Lower leg skin (tissue), 4 donors: Measurements from ENCODE around the gene NAA38. TPM values are rescaled to one million over a fixed set of nuclear protein-coding genes. Genes with fewer than 3 reads are reported as not detected.

Experiments
- DNase-seq, 2 donors: peaks; one replicate each; pipeline ENCODE4 v3.0.0-alpha.2; 2019; ENCODE audit warnings: low spot score in 2 of 2
- H3K4me3 ChIP-seq: fragments of 200-600 bp; sonication (generic); 2 replicates; pipeline ENCODE4 v1.5.1; 2017; ENCODE audit warnings: mild to moderate bottlenecking, low read depth; ENCODE audit not compliant: poor library complexity, severe bottlenecking
- POLR2A ChIP-seq, 2 donors: fragments of 450-650 bp; IDR thresholded peaks; one replicate each; pipeline ENCODE4 v1.6.1; 2016 to 2017; ENCODE audit warnings: antibody characterized with exemption in 2 of 2, mild to moderate bottlenecking in 1 of 2, moderate library complexity in 1 of 2
- WGBS, 2 donors: methylation state at CpG; one replicate each; pipeline ENCODE4 v1.1.5; 2018; 5-methylcytosine and 5-hydroxymethylcytosine counted together
- intact Hi-C: fragments of 100-400 bp; cut with DNase I; formaldehyde crosslinking; loops from one replicate; pipeline ENCODE4 v1.15.0; 2023; ENCODE audit warnings: low total_unique reads
- total RNA-seq, 4 donors: library from RNA; depleted of rRNA; stranded (reverse); fragments of >200 nt; gene quantifications; one replicate each; pipeline ENCODE4 v1.1.0, GENCODE V29; 2016
- TF ChIP-seq, protein P1 (sequence below), 3 donors: fragments of 450-650 bp; IDR thresholded peaks; one replicate each; pipeline ENCODE4 v1.5.1; 2016; ENCODE audit warnings: antibody characterized with exemption in 3 of 3, mild to moderate bottlenecking in 3 of 3, moderate library complexity in 2 of 3

Gene NAA38
- total RNA-seq, 4 donors from 2014 or later = 56.8 to 101 (median 91.3) TPM

DNA sequence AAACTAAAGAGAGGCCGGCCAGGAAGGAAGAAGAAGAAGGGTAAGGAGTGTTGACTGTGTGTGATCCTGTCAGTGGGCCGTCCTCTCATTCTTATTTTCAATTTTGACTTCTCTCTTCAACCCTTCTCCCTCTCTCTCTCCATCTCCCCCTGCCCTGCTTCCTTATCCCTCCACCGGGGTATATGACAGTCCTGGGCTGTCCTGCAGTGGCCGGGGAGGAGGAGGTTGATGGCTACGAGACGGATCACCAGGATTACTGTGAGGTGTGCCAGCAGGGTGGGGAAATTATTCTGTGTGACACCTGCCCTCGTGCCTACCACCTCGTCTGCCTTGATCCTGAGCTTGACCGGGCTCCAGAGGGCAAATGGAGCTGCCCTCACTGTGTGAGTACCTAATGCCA, 36.9 kb upstream of the NAA38 start:
- 88 to 90% methylated on average over 9 of the region's 9 CpGs for WGBS, 2 donors
- H3K4me3 ChIP-seq = no peak overlapping the region
- TF ChIP-seq, protein P1, sequence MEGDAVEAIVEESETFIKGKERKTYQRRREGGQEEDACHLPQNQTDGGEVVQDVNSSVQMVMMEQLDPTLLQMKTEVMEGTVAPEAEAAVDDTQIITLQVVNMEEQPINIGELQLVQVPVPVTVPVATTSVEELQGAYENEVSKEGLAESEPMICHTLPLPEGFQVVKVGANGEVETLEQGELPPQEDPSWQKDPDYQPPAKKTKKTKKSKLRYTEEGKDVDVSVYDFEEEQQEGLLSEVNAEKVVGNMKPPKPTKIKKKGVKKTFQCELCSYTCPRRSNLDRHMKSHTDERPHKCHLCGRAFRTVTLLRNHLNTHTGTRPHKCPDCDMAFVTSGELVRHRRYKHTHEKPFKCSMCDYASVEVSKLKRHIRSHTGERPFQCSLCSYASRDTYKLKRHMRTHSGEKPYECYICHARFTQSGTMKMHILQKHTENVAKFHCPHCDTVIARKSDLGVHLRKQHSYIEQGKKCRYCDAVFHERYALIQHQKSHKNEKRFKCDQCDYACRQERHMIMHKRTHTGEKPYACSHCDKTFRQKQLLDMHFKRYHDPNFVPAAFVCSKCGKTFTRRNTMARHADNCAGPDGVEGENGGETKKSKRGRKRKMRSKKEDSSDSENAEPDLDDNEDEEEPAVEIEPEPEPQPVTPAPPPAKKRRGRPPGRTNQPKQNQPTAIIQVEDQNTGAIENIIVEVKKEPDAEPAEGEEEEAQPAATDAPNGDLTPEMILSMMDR (IDR thresholded peaks at IDR 0.05) = no peak
- no peak for TF ChIP-seq POLR2A (IDR thresholded peaks at IDR 0.05)
- intact Hi-C loops = no loop called here
- DNase-seq = peak in 1 of 2 donors; percentile 50

DNA sequence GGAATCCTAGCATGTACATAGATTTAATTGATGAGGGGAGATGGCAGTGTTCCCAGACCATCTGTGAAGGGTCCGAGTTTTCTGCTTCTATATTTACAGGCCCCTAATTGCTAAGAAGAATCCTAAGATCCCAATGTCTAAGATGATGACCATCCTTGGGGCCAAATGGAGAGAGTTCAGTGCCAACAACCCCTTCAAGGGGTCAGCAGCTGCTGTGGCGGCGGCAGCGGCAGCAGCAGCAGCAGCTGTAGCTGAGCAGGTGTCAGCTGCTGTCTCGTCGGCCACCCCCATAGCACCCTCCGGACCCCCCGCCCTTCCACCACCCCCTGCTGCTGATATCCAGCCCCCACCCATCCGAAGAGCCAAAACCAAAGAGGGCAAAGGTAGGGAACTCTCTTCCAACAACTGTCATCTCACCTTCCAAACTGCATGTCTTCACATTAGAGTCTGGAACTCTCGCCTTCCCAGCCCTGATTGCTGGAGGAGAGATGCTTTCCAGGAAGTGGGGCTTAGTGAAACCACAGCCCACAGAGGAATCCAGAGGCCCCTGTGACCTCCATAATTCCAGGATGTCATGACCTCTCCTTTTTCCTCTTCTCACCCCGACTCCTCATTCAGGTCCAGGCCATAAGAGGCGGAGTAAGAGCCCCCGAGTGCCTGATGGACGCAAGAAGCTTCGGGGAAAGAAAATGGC, 36.0 kb upstream of the NAA38 start:
- WGBS, 2 donors = 78 to 93% methylated on average over 15 of the region's 15 CpGs
- TF ChIP-seq, protein P1 (IDR thresholded peaks at IDR 0.05) = no peak
- no peak for TF ChIP-seq POLR2A (IDR thresholded peaks at IDR 0.05)
- peak in 1 of 2 donors; percentile 54 for DNase-seq

DNA sequence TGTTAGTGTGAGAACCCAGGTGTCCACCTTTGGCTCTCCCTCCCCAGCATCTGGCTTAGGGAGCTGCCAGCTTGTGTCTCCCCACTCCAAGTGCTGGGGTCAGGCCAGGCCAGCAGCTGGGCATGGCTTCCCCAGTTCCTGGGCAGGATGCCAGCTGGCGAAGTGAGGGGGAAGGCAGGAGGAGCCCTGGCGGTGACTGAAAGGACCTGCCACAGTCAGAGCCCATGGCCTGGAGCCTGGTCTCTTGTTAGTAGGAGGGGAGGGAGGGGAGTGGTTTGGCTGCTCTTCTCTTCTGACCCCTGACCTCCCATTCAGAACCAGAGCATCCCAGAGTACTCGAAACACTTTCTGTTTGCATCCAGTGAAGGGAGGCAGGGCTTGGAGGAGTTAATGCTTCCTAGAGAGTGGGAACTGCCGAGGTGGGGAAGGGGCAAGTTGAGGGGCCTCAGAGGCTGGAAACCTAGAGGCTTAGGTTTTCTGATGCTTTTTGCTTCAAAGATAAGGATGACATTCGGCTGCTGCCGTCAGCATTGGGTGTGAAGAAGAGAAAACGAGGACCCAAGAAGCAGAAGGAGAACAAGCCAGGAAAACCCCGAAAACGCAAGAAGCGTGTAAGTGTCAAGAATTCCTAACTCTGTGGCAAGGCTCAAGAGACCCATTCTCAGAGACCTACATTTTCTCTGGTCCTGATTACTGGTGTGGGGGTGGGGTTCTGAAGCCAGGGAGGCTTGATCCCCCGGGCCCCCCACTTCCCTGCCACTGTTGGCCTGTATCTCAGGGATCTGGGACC, 32.0 kb upstream of the NAA38 start:
- H3K4me3 ChIP-seq = no peak overlapping the region
- intact Hi-C loops = no loop called here
- TF ChIP-seq, protein P1 (IDR thresholded peaks at IDR 0.05) = no peak
- TF ChIP-seq POLR2A (IDR thresholded peaks at IDR 0.05) = no peak
- whole genome bisulfite sequencing, 2 donors = 20 to 22% methylated on average over 11 of the region's 11 CpGs
- DNase-seq = peak; percentile 88 to 98

More for the DNA sequence above, 36.0 kb upstream of the NAA38 start:
- H3K4me3 ChIP-seq = no peak overlapping the region
- intact Hi-C loops = no loop called here

DNA sequence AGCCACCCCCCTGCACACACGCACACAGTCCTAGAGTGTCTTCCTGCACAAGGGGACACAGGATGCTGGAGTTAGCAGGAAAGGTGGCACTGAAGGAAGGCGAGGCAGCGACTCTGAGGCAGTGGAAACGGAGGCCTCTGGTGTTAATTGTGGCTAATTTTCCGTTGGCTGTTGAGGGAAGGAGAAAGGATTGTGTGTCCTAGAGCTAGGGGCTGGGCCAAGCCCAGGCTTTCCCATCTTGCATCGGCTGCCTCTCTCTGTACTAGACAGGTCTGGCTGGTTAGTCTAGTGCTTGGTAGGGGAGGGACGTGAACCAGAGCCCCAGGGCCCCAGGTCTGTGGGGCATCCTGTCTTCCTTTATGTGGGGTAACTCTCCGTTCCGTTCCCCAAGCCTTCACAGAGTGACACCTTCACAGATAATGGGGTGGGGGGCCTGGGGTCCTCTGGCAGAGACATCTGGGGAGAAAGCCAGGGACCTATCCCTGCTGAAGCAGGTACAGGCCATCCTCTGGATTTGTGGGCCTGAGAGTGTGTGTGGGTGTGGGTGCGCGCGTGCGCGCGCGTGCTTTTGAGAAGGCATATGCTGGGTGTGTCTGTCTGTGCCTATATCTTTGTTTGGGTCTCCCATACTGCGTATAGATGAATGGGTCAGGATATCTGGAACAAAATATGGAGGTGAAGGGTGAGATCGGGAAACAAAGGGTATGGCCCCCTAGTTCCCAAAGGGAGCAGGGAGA, 31.0 kb upstream of the NAA38 start, which contains the start of gene CHD3:
Gene CHD3, plus strand, starts transcription at position 606 of the 737 bp plus-strand sequence. CDS start 212 bp downstream, outside the sequence.
- 8 to 18% methylated on average over 18 of the region's 18 CpGs for whole genome bisulfite sequencing, 2 donors
- TF ChIP-seq POLR2A (IDR thresholded peaks at IDR 0.05) = no peak
- H3K4me3 ChIP-seq = peak within 1 kb of the TSS; percentile 30
- peak; percentile 73 to 87 for DNase-seq
- intact Hi-C loops = no loop called here

DNA sequence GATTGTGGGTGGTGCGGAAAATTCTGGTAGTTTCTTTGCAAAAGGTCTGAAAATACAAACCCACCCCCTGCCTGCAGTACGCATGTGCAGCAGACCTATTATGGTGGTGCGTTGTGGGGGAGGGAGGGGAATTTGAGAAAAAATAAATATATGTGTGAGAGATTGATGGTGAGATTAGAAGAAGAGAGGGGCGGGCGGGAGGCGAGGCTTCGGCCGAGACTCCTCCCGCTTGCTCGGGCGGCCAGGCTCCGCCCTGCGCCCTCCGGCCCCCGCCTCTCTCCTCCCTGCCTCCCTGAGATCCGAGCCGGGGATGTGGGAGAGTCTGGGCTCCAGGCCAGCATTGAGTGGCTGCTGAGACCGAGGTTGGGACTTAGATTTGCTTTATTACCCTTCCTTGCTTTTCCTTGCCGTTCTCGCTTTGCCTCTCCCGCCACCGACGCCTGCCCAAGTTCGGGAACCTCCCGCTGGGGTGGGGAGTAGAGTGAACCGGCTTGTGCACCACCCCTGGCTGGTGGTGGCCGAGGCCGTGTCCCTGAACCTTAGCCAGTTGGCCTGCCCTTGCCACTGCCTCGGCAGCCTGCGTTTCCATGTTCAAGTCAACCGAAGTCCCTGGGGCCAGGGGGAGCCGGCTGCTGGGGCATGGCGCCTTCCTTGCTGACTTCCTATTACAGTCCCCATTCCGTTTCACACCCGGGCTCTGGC, 30.3 kb upstream of the NAA38 start:
- WGBS, 2 donors = 0 to 1% methylated on average over 35 of the region's 35 CpGs
- no peak for TF ChIP-seq POLR2A (IDR thresholded peaks at IDR 0.05)
- TF ChIP-seq, protein P1 (IDR thresholded peaks at IDR 0.05) = no peak
- intact Hi-C loops = no loop called here
- peak; percentile 90 to 97 for DNase-seq
- peak overlapping the region; percentile 30 for H3K4me3 ChIP-seq
